SK-N-SH treated with all-trans-retinoic acid at 6 μM for 48 hours (cell line): Measurements from ENCODE around the gene SH3RF1.

ENCODE experiments used
- ATAC-seq: fragments of 200-7000 bp; cut with Tn5 transposase; 3 replicates; pipeline ENCODE4 v1.9.1; 2020; ENCODE audit warnings: mild to moderate bottlenecking, moderate library complexity
- ARNTL ChIP-seq: fragments of 450-650 bp; formaldehyde crosslinking; IDR thresholded peaks from 2 replicates; pipeline ENCODE4 v1.5.0; 2020; ENCODE audit warnings: low read depth, mild to moderate bottlenecking, moderate library complexity, borderline replicate concordance
- BACH2 ChIP-seq: fragments of 250-450 bp; sonication (Bioruptor Pico); IDR thresholded peaks from 2 replicates; pipeline ENCODE4 v1.9.0; 2021; ENCODE audit warnings: mild to moderate bottlenecking, borderline replicate concordance
- CREB5 ChIP-seq: fragments of 250-450 bp; sonication (Bioruptor Pico); IDR thresholded peaks from 2 replicates; pipeline ENCODE4 v1.5.1; 2020; ENCODE audit warnings: low read depth, mild to moderate bottlenecking, moderate library complexity
- ESRRG ChIP-seq: fragments of 250-450 bp; sonication (Bioruptor Pico); IDR thresholded peaks from 2 replicates; pipeline ENCODE4 v1.6.1; 2021; ENCODE audit warnings: mild to moderate bottlenecking
- GLIS3 ChIP-seq: fragments of 250-450 bp; sonication (Bioruptor Pico); IDR thresholded peaks from 2 replicates; pipeline ENCODE4 v1.5.0; 2020; ENCODE audit warnings: mild to moderate bottlenecking, moderate library complexity
- ISL1 ChIP-seq: fragments of 250-450 bp; sonication (Bioruptor Pico); IDR thresholded peaks from 2 replicates; pipeline ENCODE4 v2.1.2; 2022; ENCODE audit warnings: mild to moderate bottlenecking, moderate library complexity
- RARB ChIP-seq: fragments of 250-450 bp; sonication (Bioruptor Pico); IDR thresholded peaks from 2 replicates; pipeline ENCODE4 v1.8.0; 2021; ENCODE audit warnings: mild to moderate bottlenecking, moderate library complexity
- SNAI2 ChIP-seq: fragments of 250-450 bp; sonication (Bioruptor Pico); IDR thresholded peaks from 2 replicates; pipeline ENCODE4 v1.5.0; 2020; ENCODE audit warnings: mild to moderate bottlenecking, moderate library complexity
- TCF4 ChIP-seq: fragments of 250-450 bp; sonication (Bioruptor Pico); IDR thresholded peaks from 2 replicates; pipeline ENCODE4 v1.8.0; 2021; ENCODE audit warnings: mild to moderate bottlenecking, moderate library complexity, borderline replicate concordance
- TOX ChIP-seq: fragments of 250-450 bp; sonication (Bioruptor Pico); IDR thresholded peaks from 2 replicates; pipeline ENCODE4 v1.8.0; 2021; ENCODE audit warnings: mild to moderate bottlenecking, moderate library complexity, borderline replicate concordance
- TSHZ2 ChIP-seq: fragments of 250-450 bp; sonication (Bioruptor Pico); IDR thresholded peaks from 2 replicates; pipeline ENCODE4 v1.5.0; 2020; ENCODE audit warnings: mild to moderate bottlenecking, moderate library complexity
- ZC3H10 ChIP-seq: fragments of 250-450 bp; sonication (Bioruptor Pico); IDR thresholded peaks from 2 replicates; pipeline ENCODE4 v1.5.1; 2021; ENCODE audit warnings: mild to moderate bottlenecking, moderate library complexity
- ZFP3 ChIP-seq: fragments of 250-450 bp; sonication (Bioruptor Pico); IDR thresholded peaks from 2 replicates; pipeline ENCODE4 v1.5.0; 2020; ENCODE audit warnings: mild to moderate bottlenecking, moderate library complexity
- ZFP30 ChIP-seq: fragments of 450-650 bp; formaldehyde crosslinking; IDR thresholded peaks from 2 replicates; pipeline ENCODE4 v1.5.0; 2022; ENCODE audit warnings: mild to moderate bottlenecking, moderate library complexity
- ZNF565 ChIP-seq: fragments of 450-650 bp; formaldehyde crosslinking; conservative IDR thresholded peaks from 2 replicates; pipeline ENCODE4 v1.5.0; 2020; ENCODE audit warnings: low read depth, mild to moderate bottlenecking, moderate library complexity
- ZNF70 ChIP-seq: fragments of 450-650 bp; formaldehyde crosslinking; IDR thresholded peaks from 2 replicates; pipeline ENCODE4 v1.5.0; 2020; ENCODE audit warnings: mild to moderate bottlenecking, moderate library complexity
- TF ChIP-seq, protein P1 (sequence below): fragments of 250-450 bp; sonication (Bioruptor Pico); IDR thresholded peaks from 2 replicates; pipeline ENCODE4 v1.5.1; 2021; ENCODE audit warnings: mild to moderate bottlenecking, moderate library complexity
- TF ChIP-seq, protein P2 (sequence below): fragments of 250-450 bp; sonication (Bioruptor Pico); IDR thresholded peaks from 2 replicates; pipeline ENCODE4 v1.8.0; 2020; ENCODE audit warnings: mild to moderate bottlenecking, moderate library complexity, borderline replicate concordance
- TF ChIP-seq, protein P3 (sequence below): fragments of 250-450 bp; sonication (Bioruptor Pico); IDR thresholded peaks from 2 replicates; pipeline ENCODE4 v1.8.0; 2021; ENCODE audit warnings: low read depth, mild to moderate bottlenecking, moderate library complexity, borderline replicate concordance

The SH3RF1 gene

GRCh38 chr4:169084954-169085353 is 185.8 kb downstream of the SH3RF1 start:
- no peak for ATAC-seq
- TF ChIP-seq ARNTL (no peak), RARB (CRISPR knock-in tag) (no peak), SNAI2 (0 out of 2 replicates have a peak, but pooled peaks have one; percentile 39), TCF4 (peak; percentile 46), ISL1 (CRISPR knock-in tag) (peak; percentile 81), ZNF565 (no peak), ESRRG (CRISPR knock-in tag) (peak; percentile 67; the same call in 1 of the 2 replicates), ZNF70 (CRISPR knock-in tag) (peak; percentile 28; the same call in 1 of the 2 replicates), GLIS3 (CRISPR knock-in tag) (no peak), TSHZ2 (CRISPR knock-in tag) (peak; percentile 68; the same call in 1 of the 2 replicates), BACH2 (no peak)
- TF ChIP-seq, protein P1, sequence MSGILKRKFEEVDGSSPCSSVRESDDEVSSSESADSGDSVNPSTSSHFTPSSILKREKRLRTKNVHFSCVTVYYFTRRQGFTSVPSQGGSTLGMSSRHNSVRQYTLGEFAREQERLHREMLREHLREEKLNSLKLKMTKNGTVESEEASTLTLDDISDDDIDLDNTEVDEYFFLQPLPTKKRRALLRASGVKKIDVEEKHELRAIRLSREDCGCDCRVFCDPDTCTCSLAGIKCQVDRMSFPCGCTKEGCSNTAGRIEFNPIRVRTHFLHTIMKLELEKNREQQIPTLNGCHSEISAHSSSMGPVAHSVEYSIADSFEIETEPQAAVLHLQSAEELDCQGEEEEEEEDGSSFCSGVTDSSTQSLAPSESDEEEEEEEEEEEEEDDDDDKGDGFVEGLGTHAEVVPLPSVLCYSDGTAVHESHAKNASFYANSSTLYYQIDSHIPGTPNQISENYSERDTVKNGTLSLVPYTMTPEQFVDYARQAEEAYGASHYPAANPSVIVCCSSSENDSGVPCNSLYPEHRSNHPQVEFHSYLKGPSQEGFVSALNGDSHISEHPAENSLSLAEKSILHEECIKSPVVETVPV: 0 out of 2 replicates have a peak, but pooled peaks have one; percentile 26

- TF ChIP-seq RARB (CRISPR knock-in tag): no peak
- TF ChIP-seq ZFP3 (CRISPR knock-in tag): 0 out of 2 replicates have a peak, but pooled peaks have one; percentile 25
- no peak for TF ChIP-seq ZNF70 (CRISPR knock-in tag)
- no peak for TF ChIP-seq ESRRG (CRISPR knock-in tag)
- TF ChIP-seq, all 23 proteins: peak for 1
- peak; percentile 45 for ATAC-seq
These were observed 189.8 kb downstream of the SH3RF1 start for GRCh38 chr4:169080981-169081380.

DNA sequence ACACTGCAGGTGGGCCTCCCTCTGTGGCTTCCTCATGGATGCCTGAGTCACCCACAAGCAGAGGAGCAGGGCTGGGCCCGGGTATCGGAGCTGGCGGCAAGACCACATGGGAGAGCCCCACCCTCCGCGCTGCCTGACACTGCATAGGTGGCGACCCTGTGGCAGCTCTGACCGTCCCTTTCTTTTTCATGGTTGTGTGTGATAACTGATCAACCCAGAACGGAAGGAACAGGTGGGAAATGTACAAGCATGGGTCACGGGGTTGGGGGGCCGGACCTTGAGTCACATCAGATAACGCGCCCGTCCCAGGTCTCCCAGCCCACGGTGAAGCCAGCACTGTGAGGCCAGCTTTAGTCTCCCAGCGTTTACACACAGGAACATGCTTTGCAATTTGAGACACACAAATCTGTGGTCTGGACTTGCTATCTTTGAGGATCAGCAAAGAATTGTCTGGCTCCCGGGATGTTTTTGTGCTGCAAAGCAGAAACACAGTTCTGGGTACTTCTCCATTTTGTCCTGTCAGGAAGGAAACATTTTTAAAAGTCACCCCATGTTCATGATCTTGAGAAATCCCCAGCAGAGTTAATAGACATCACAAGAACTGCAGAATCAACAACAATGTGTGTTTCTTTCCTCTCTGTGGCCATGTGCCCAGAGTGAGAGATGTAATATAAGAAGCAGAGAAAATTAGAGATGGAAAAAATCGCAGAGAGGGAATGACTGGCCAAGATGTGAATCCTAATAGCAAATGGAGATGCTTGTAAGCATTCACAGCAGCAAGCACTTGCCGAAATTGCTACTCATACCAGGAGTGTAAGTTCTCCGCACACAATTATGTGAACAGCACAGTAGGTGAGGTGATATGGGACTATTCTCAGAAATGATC is 190.6 kb downstream of the SH3RF1 start:
- peak; percentile 75 for ATAC-seq

GRCh38 chr4:169074117-169074516 is 196.6 kb downstream of the SH3RF1 start:
- no peak for ATAC-seq
- TF ChIP-seq TOX (CRISPR knock-in tag) (no peak), ZNF565 (no peak), BACH2 (no peak), ARNTL (no peak), TCF4 (no peak), ZFP30 (CRISPR knock-in tag) (no peak)
- TF ChIP-seq, protein P2, sequence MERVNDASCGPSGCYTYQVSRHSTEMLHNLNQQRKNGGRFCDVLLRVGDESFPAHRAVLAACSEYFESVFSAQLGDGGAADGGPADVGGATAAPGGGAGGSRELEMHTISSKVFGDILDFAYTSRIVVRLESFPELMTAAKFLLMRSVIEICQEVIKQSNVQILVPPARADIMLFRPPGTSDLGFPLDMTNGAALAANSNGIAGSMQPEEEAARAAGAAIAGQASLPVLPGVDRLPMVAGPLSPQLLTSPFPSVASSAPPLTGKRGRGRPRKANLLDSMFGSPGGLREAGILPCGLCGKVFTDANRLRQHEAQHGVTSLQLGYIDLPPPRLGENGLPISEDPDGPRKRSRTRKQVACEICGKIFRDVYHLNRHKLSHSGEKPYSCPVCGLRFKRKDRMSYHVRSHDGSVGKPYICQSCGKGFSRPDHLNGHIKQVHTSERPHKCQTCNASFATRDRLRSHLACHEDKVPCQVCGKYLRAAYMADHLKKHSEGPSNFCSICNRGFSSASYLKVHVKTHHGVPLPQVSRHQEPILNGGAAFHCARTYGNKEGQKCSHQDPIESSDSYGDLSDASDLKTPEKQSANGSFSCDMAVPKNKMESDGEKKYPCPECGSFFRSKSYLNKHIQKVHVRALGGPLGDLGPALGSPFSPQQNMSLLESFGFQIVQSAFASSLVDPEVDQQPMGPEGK (CRISPR knock-in tag): no peak
- TF ChIP-seq, protein P3, sequence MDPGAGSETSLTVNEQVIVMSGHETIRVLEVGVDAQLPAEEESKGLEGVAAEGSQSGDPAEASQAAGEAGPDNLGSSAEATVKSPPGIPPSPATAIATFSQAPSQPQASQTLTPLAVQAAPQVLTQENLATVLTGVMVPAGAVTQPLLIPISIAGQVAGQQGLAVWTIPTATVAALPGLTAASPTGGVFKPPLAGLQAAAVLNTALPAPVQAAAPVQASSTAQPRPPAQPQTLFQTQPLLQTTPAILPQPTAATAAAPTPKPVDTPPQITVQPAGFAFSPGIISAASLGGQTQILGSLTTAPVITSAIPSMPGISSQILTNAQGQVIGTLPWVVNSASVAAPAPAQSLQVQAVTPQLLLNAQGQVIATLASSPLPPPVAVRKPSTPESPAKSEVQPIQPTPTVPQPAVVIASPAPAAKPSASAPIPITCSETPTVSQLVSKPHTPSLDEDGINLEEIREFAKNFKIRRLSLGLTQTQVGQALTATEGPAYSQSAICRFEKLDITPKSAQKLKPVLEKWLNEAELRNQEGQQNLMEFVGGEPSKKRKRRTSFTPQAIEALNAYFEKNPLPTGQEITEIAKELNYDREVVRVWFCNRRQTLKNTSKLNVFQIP (CRISPR knock-in tag): no peak

More for the DNA sequence above, 190.6 kb downstream of the SH3RF1 start:
- TF ChIP-seq, protein P2 (CRISPR knock-in tag): no peak
- TF ChIP-seq ARNTL (no peak), CREB5 (CRISPR knock-in tag) (no peak), TCF4 (peak; percentile 54; the same call in 1 of the 2 replicates), ZC3H10 (CRISPR knock-in tag) (no peak), BACH2 (no peak), ESRRG (CRISPR knock-in tag) (no peak)
